Smooth muscle cell (in vitro differentiated cells): ENCODE data around the gene SEBOX. TPM values are rescaled to one million over a fixed set of nuclear protein-coding genes. Genes with fewer than 3 reads are reported as not detected.

ENCODE experiments used
- DNase-seq: peaks from one replicate; lab custom pipeline; 2025; ENCODE audit not compliant: unreplicated experiment; lab: John Stamatoyannopoulos, UW
- H2AFZ ChIP-seq: fragments of 200-600 bp; sonication (generic); 2 replicates; pipeline ENCODE4 v1.6.0; 2016; ENCODE audit warnings: antibody characterized with exemption, low read depth, mild to moderate bottlenecking
- H3F3A ChIP-seq: fragments of 200-600 bp; sonication (generic); 2 replicates; pipeline ENCODE4 v1.6.0; 2017; ENCODE audit warnings: antibody characterized with exemption, low read depth
- H3K27ac ChIP-seq: fragments of 200-600 bp; sonication (generic); 2 replicates; pipeline ENCODE4 v1.5.1; 2016; ENCODE audit warnings: low read depth, mild to moderate bottlenecking
- H3K27me3 ChIP-seq: fragments of 200-600 bp; sonication (generic); 2 replicates; pipeline ENCODE4 v1.6.1; 2016; ENCODE audit warnings: low read depth, mild to moderate bottlenecking
- H3K36me3 ChIP-seq: fragments of 200-600 bp; sonication (generic); 2 replicates; pipeline ENCODE4 v1.5.1; 2016; ENCODE audit warnings: low read depth
- H3K4me1 ChIP-seq: fragments of 200-600 bp; sonication (generic); 2 replicates; pipeline ENCODE4 v1.5.1; 2016; ENCODE audit warnings: low read depth
- H3K4me2 ChIP-seq: fragments of 200-600 bp; sonication (generic); 2 replicates; pipeline ENCODE4 v1.6.0; 2016; ENCODE audit warnings: mild to moderate bottlenecking
- H3K4me3 ChIP-seq: fragments of 200-600 bp; sonication (generic); 2 replicates; pipeline ENCODE4 v1.5.1; 2016; ENCODE audit warnings: mild to moderate bottlenecking
- H3K79me2 ChIP-seq: fragments of 200-600 bp; sonication (generic); 2 replicates; pipeline ENCODE4 v1.6.0; 2016; ENCODE audit warnings: low read depth, mild to moderate bottlenecking
- H3K9ac ChIP-seq: fragments of 200-600 bp; sonication (generic); 2 replicates; pipeline ENCODE4 v1.6.0; 2016; ENCODE audit warnings: low read depth
- H3K9me3 ChIP-seq: fragments of 200-600 bp; sonication (generic); replicated peaks from 2 replicates; pipeline ENCODE4 v1.5.1; 2016; ENCODE audit warnings: low read depth
- H4K20me1 ChIP-seq: fragments of 200-600 bp; sonication (generic); 2 replicates; pipeline ENCODE4 v1.6.0; 2016; ENCODE audit warnings: low read depth
- CTCF ChIP-seq: fragments of 200-600 bp; sonication (generic); IDR thresholded peaks from 2 replicates; pipeline ENCODE4 v1.5.1; 2017; ENCODE audit warnings: borderline replicate concordance, mild to moderate bottlenecking, antibody characterized with exemption; ENCODE audit not compliant: insufficient read depth, poor library complexity, severe bottlenecking
- WGBS: methylation state at CpG from one replicate; pipeline ENCODE4 v1.1.7; 2016; ENCODE audit warnings: low lambda C conversion rate; 5-methylcytosine and 5-hydroxymethylcytosine counted together
- polyA plus RNA-seq: library from polyadenylated mRNA; unstranded; fragments of >200 nt; fragmentation: Nextera tagmentation; extraction: Ambion mirVana; gene quantifications from 2 replicates; pipeline ENCODE4 v1.2.1, GENCODE V29; 2016
- total RNA-seq: library from RNA; depleted of rRNA; stranded (reverse); fragments of >200 nt; gene quantifications from 2 replicates; pipeline ENCODE4 v1.2.3, GENCODE V29; 2014

The SEBOX gene
- total and polyA plus RNA-seq, 2 experiments from 2014 or later = not detected

DNA sequence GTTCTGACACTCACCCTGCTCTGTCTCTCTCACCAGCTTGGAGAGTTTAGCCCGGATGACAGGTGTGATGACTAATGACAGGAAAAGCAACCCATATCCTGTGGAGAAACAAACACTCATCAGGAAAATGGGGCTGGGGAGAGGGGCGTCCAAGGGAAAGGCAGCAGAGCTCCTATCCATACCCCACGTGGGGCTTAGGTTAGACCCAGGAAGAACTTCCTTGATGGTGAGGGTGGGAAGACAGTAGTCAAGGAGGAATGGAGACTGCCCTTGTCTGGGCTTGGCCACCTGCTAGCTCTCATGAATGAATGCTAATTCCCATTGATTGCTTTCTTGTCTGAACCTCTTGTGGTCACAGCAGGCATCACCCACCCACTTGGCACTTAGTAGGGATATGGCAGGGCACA is 37.2 kb upstream of the SEBOX start:
- no peaks in the 10 kb centered on the region for H4K20me1 ChIP-seq
- H3K4me2 ChIP-seq = no peak overlapping the region
- no peak overlapping the region for H2AFZ ChIP-seq
- 55% methylated on average over 3 of the region's 3 CpGs for WGBS
- H3K9me3 ChIP-seq = no peaks in the 10 kb centered on the region
- no peak for TF ChIP-seq CTCF
- DNase-seq = no peak
- no peaks in the 10 kb centered on the region for H3F3A ChIP-seq
- no peak overlapping the region for H3K4me3 ChIP-seq
- H3K4me1 ChIP-seq = no peaks in the 10 kb centered on the region
- no peaks in the 10 kb centered on the region for H3K36me3 ChIP-seq
- no peak overlapping the region for H3K9ac ChIP-seq
- H3K79me2 ChIP-seq = no peaks in the 10 kb centered on the region
- no peaks in the 10 kb centered on the region for H3K27me3 ChIP-seq
- no peak overlapping the region for H3K27ac ChIP-seq

DNA sequence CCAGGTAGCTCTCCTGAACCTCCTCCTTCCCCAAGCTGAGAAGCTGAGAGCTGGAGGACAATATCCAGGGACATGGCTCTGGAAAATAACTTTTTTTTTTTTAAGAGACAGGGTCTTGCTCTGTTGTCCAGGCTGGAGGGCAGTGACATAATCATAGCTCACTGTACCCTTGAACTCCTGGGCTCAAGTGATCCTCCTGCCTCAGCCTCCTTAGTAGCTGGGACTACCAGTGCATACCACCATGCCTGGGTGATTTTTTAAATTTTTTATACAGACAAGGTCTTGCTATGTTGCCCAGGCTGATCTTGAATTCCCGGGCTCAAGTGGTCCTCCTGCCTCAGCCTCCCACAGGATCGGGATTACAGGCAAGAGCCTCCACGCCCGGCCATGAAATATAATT is 34.8 kb upstream of the SEBOX start:
- Histone ChIP-seq H3K9ac (no peak overlapping the region), H2AFZ (no peak overlapping the region), H3K27ac (no peak overlapping the region), H3K9me3 (no peaks in the 10 kb centered on the region), H3K4me1 (no peaks in the 10 kb centered on the region), H3F3A (no peaks in the 10 kb centered on the region), H4K20me1 (no peaks in the 10 kb centered on the region), H3K27me3 (no peaks in the 10 kb centered on the region), H3K79me2 (no peaks in the 10 kb centered on the region), H3K4me2 (no peak overlapping the region), H3K4me3 (no peak overlapping the region), H3K36me3 (no peaks in the 10 kb centered on the region)
- no peak for DNase-seq
- 98% methylated on average over 4 of the region's 4 CpGs for WGBS
- TF ChIP-seq CTCF = no peak

DNA sequence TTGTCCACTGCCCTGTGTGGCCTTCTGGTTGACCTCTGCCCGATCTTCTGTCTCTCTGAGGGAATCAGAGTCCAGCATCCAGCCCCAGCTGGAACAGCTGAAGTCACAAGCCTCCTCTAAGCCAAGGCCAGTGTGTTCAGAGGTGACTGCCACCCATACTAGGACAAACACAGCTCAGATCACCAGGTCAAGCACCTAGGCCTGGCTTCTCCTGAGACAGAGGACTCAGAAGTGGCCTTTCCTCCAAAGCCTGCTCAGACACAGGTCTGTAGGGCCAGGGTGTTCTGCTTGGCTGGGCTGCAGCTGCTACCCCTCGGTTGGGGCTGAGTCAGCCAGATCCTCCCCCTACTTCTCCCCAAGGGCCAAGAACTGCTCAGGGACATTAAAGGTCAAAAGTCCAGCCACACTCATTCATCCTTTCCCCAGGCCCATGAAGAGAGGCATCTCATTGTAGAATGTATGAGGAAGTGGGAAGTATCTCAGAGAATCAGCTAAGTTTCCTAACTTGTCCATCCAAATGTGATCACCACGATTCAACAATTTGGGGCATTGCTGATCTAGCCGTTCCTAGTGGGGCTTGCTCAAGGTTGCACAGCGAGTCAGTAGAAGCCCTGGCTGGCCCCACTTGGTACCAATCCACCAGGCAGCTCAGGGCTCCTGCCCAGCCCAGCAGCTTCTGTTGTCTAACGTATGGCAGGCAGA is 33.4 kb upstream of the SEBOX start:
- Histone ChIP-seq H3K79me2 (no peaks in the 10 kb centered on the region), H3K4me1 (no peaks in the 10 kb centered on the region), H3K36me3 (no peaks in the 10 kb centered on the region), H2AFZ (no peak overlapping the region), H3K27me3 (no peaks in the 10 kb centered on the region), H4K20me1 (no peaks in the 10 kb centered on the region), H3K9ac (no peak overlapping the region), H3K4me2 (no peak overlapping the region), H3F3A (no peaks in the 10 kb centered on the region), H3K27ac (no peak overlapping the region), H3K4me3 (no peak overlapping the region), H3K9me3 (no peaks in the 10 kb centered on the region)
- WGBS = 82% methylated on average over 6 of the region's 6 CpGs
- DNase-seq = no peak
- TF ChIP-seq CTCF = no peak

DNA sequence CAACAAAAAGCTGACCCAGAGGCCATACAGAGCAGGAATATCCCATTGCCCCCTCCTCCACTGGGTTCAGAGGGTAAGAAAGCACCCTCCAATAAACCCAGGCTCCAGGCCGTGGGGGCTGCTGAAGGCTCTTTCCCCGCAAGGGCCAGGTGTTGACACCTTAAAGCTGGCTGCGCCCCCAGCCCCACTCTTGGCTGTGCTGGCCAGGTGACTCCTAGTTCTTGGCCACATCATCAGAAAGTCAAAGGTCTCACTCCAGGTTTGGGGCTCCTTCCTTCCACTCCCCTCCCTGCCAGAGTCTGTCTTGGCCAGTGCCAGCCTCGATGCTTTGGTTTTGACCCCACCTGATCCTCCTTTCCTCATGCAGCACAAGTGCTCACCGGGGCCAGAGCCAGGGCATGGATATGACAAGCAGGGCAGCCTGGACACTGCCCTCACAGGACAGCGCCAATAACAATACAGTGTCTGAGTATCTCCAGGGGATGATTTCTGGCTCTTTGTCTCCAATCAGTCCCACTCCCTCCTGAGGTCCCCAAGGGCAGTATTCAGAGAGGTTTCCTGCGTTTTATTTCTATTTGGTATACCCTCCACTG is 32.8 kb upstream of the SEBOX start:
- Histone ChIP-seq H3K4me3 (no peak overlapping the region), H4K20me1 (no peaks in the 10 kb centered on the region), H3F3A (peaks cover 2% of the 10 kb centered on the region), H3K27me3 (no peaks in the 10 kb centered on the region), H3K27ac (no peak overlapping the region), H3K9ac (no peak overlapping the region), H3K9me3 (no peaks in the 10 kb centered on the region), H3K79me2 (no peaks in the 10 kb centered on the region), H3K4me2 (no peak overlapping the region), H2AFZ (no peak overlapping the region), H3K36me3 (no peaks in the 10 kb centered on the region), H3K4me1 (no peaks in the 10 kb centered on the region)
- TF ChIP-seq CTCF = no peak
- WGBS = 89% methylated on average over 7 of the region's 7 CpGs
- no peak for DNase-seq
